CD4-positive, alpha-beta T cell (primary cell): ENCODE data around the gene BTBD9. TPM values are rescaled to one million over a fixed set of nuclear protein-coding genes. Genes with fewer than 3 reads are reported as not detected.

Experiments used
- ATAC-seq: fragments of 200-7000 bp; cut with Tn5 transposase; one replicate; pipeline ENCODE4 v1.10.0; 2022; ENCODE audit warnings: mild to moderate bottlenecking; ENCODE audit not compliant: poor library complexity
- CTCF ChIA-PET: fragments of 350-600 bp; sonication (Branson Sonifier 250); formaldehyde crosslinking; loops from one replicate; lab custom pipeline; 2021; ENCODE audit warnings: antibody characterized with exemption, inconsistent platforms; lab: Charles Lee
- POLR2A ChIA-PET: fragments of 350-600 bp; sonication (Branson Sonifier 250); formaldehyde crosslinking; loops from one replicate; lab custom pipeline; 2021; ENCODE audit warnings: antibody characterized with exemption, inconsistent platforms; lab: Charles Lee
- DNase-seq, 14 experiments: peaks; one replicate each; pipeline ENCODE4 v3.0.0-alpha.2; 2013 to 2020; ENCODE audit warnings: mixed read lengths in 2 of 14
- H3K27ac ChIP-seq, 2 donors: one replicate each; pipeline versions ENCODE4 v1.5.1 to v1.7.0; 2013; ENCODE audit warnings: low read length in 2 of 2, low read depth in 1 of 2, mild to moderate bottlenecking in 1 of 2
- H3K27me3 ChIP-seq, 2 experiments: 1 replicate in 1 of 2; 2 replicates in 1 of 2; pipeline versions ENCODE4 v1.6.1 to v1.7.0; 2013; ENCODE audit warnings: low read length in 2 of 2, control low read depth in 1 of 2, mild to moderate bottlenecking in 1 of 2, moderate library complexity in 1 of 2; ENCODE audit not compliant: insufficient read depth in 2 of 2, control insufficient read depth in 1 of 2
- H3K36me3 ChIP-seq: one replicate; pipeline ENCODE4 v1.6.1; 2013; ENCODE audit warnings: low read length, control low read depth; ENCODE audit not compliant: insufficient read depth
- H3K4me1 ChIP-seq: one replicate; pipeline ENCODE4 v1.6.1; 2013; ENCODE audit warnings: low read length, control low read depth; ENCODE audit not compliant: insufficient read depth
- H3K4me3 ChIP-seq: one replicate; pipeline ENCODE4 v1.5.1; 2013; ENCODE audit warnings: mild to moderate bottlenecking, low read length, moderate library complexity
- H3K9me3 ChIP-seq, 2 experiments: 1 replicate in 1 of 2; 2 replicates in 1 of 2; pipeline versions ENCODE4 v1.6.1 to v1.7.0; 2013; ENCODE audit warnings: low read length in 2 of 2, mild to moderate bottlenecking in 2 of 2, control low read depth in 1 of 2, moderate library complexity in 1 of 2; ENCODE audit not compliant: control insufficient read depth in 1 of 2, insufficient read depth in 1 of 2
- H3K27ac Mint-ChIP-seq: one replicate; pipeline ENCODE4 v1.8.0; 2020; ENCODE audit warnings: mixed read lengths
- H3K27me3 Mint-ChIP-seq: one replicate; pipeline ENCODE4 v1.8.0; 2021; ENCODE audit warnings: mixed read lengths
- H3K36me3 Mint-ChIP-seq: one replicate; pipeline ENCODE4 v1.8.0; 2021; ENCODE audit warnings: low read depth, mixed read lengths
- H3K4me1 Mint-ChIP-seq: one replicate; pipeline ENCODE4 v1.8.0; 2021; ENCODE audit warnings: low read depth, mixed read lengths
- H3K4me3 Mint-ChIP-seq: one replicate; pipeline ENCODE4 v1.8.0; 2020; ENCODE audit warnings: mild to moderate bottlenecking, mixed read lengths
- H3K9me3 Mint-ChIP-seq: one replicate; pipeline ENCODE4 v1.8.0; 2020; ENCODE audit warnings: mixed read lengths
- CTCF ChIP-seq: fragments of 200-600 bp; IDR thresholded peaks from one replicate; pipeline ENCODE4 v1.8.0; 2022; ENCODE audit warnings: antibody characterized with exemption, mild to moderate bottlenecking
- intact Hi-C, 2 experiments: fragments of 100-400 bp; cut with DNase I in 1 of 2; cut with micrococcal nuclease in 1 of 2; formaldehyde crosslinking; loops; one replicate each; pipeline versions ENCODE4 v1.15.1 to v1.9.0; 2023 to 2025; cut with DNase I, micrococcal nuclease
- total RNA-seq, 174 experiments: library from RNA in 2 of 174; stranded (reverse) in 2 of 174; gene quantifications; one replicate each; pipeline ENCODE4 v1.2.3 and lab custom pipeline; 2021 to 2026

Gene BTBD9
- total RNA-seq, 2 experiments from 2014 or later, result 58.7 to 59.3 TPM

- Mint-ChIP-seq H3K27me3 (no peaks in the 10 kb centered on the region), H3K4me3 (no peak overlapping the region), H3K4me1 (no peaks in the 10 kb centered on the region), H3K9me3 (no peaks in the 10 kb centered on the region), H3K27ac (peak overlapping the region; percentile 45), H3K36me3 (peaks cover 31% of the 10 kb centered on the region)
- CTCF ChIA-PET, result no interaction called here
- ATAC-seq, result no peak
- Histone ChIP-seq H3K27ac (no peak overlapping the region), H3K27me3 (no peaks in the 10 kb centered on the region), H3K36me3 (peaks cover 18% of the 10 kb centered on the region), H3K9me3 (peaks cover 0 to 10% of the 10 kb centered on the region in 2 experiments), H3K4me3 (no peak overlapping the region), H3K4me1 (no peaks in the 10 kb centered on the region)
- intact Hi-C loops, result no loop called here
- POLR2A ChIA-PET, result no interaction called here
- DNase-seq, result peak in 2 of 14 experiments; percentile 23 to 46
- no peak for TF ChIP-seq CTCF
Observed at GRCh38 chr6:38155144-38155543, 484.6 kb downstream of the BTBD9 start.

- Mint-ChIP-seq H3K4me3 (no peak overlapping the region), H3K27ac (peak overlapping the region; percentile 45), H3K27me3 (no peaks in the 10 kb centered on the region), H3K4me1 (no peaks in the 10 kb centered on the region), H3K9me3 (no peaks in the 10 kb centered on the region), H3K36me3 (peaks cover 35% of the 10 kb centered on the region)
- no peaks in the 10 kb centered on the region for H3K27me3 ChIP-seq
- H3K36me3 ChIP-seq, result peaks cover 18% of the 10 kb centered on the region
- intact Hi-C loops, result no loop called here
- H3K4me3 ChIP-seq, result no peak overlapping the region
- TF ChIP-seq CTCF, result no peak
- H3K9me3 ChIP-seq, result peaks cover 0 to 10% of the 10 kb centered on the region in 2 experiments
- H3K4me1 ChIP-seq, result no peaks in the 10 kb centered on the region
- POLR2A ChIA-PET, result no interaction called here
- no peak overlapping the region for H3K27ac ChIP-seq
- ATAC-seq, result no peak
- no peak for DNase-seq
- CTCF ChIA-PET, result no interaction called here
Observed at GRCh38 chr6:38154731-38155130, 485.0 kb downstream of the BTBD9 start.

GRCh38 chr6:38153798-38154345 lies 485.9 kb downstream of the BTBD9 start:
- POLR2A ChIA-PET, result no interaction called here
- H3K36me3 Mint-ChIP-seq, result peaks cover 33% of the 10 kb centered on the region

More at GRCh38 chr6:38153798-38154345, 485.9 kb downstream of the BTBD9 start:
- ATAC-seq, result no peak
- TF ChIP-seq CTCF, result no peak
- CTCF ChIA-PET, result no interaction called here
- intact Hi-C loops, result no loop called here
- peaks cover 18% of the 10 kb centered on the region for H3K36me3 ChIP-seq
- peaks cover 0 to 5% of the 10 kb centered on the region in 2 experiments for H3K9me3 ChIP-seq
- no peak overlapping the region for H3K4me3 ChIP-seq
- no peak for DNase-seq
- no peak overlapping the region for H3K4me3 Mint-ChIP-seq
- no peak overlapping the region for H3K27ac Mint-ChIP-seq
- H3K27me3 Mint-ChIP-seq, result no peaks in the 10 kb centered on the region
- H3K27me3 ChIP-seq, result no peaks in the 10 kb centered on the region
- no peak overlapping the region for H3K27ac ChIP-seq
- H3K4me1 ChIP-seq, result no peaks in the 10 kb centered on the region
- H3K9me3 Mint-ChIP-seq, result no peaks in the 10 kb centered on the region
- H3K4me1 Mint-ChIP-seq, result no peaks in the 10 kb centered on the region
